Heart right ventricle (tissue), 16 donors: ENCODE results near the gene DSCAM. TPM values are rescaled to one million over a fixed set of nuclear protein-coding genes. Genes with fewer than 3 reads are reported as not detected.

Experiments
- ATAC-seq, 8 donors: fragments of 200-7000 bp; cut with Tn5 transposase; one replicate each; pipeline ENCODE4 v1.9.1; 2020; ENCODE audit warnings: mild to moderate bottlenecking in 8 of 8, moderate library complexity in 8 of 8, moderate number of reproducible peaks in 1 of 8
- DNase-seq, 2 donors: peaks; one replicate each; pipeline ENCODE4 v3.0.0-alpha.2; 2020
- H3K27ac ChIP-seq, 10 donors: fragments of 200-600 bp; sonication (generic) in 2 of 10; one replicate each; pipeline versions ENCODE4 v1.5.0 to v1.8.0; 2020 to 2022; ENCODE audit warnings: mild to moderate bottlenecking in 3 of 10
- H3K27me3 ChIP-seq, 7 donors: fragments of 200-600 bp; one replicate each; pipeline ENCODE4 v1.8.0; 2021 to 2022; ENCODE audit warnings: mild to moderate bottlenecking in 2 of 7
- H3K36me3 ChIP-seq, 9 donors: fragments of 200-600 bp; sonication (generic) in 1 of 9; one replicate each; pipeline versions ENCODE4 v1.5.0 to v1.8.0; 2020 to 2022; ENCODE audit warnings: mild to moderate bottlenecking in 2 of 9
- H3K4me1 ChIP-seq, 9 donors: fragments of 200-600 bp; sonication (generic) in 1 of 9; one replicate each; pipeline versions ENCODE4 v1.5.0 to v1.8.0; 2020 to 2022; ENCODE audit warnings: mild to moderate bottlenecking in 4 of 9
- H3K4me3 ChIP-seq, 10 donors: fragments of 200-600 bp; sonication (generic) in 2 of 10; one replicate each; pipeline versions ENCODE4 v1.5.0 to v1.8.0; 2020 to 2022; ENCODE audit warnings: mild to moderate bottlenecking in 7 of 10, moderate library complexity in 2 of 10
- H3K9me3 ChIP-seq, 11 donors: fragments of 200-600 bp in 10 of 11; sonication (generic) in 2 of 11; one replicate each; pipeline versions ENCODE4 v1.5.0 to v1.8.0; 2013 to 2022; ENCODE audit warnings: mild to moderate bottlenecking in 2 of 11, control low read depth in 1 of 11, moderate library complexity in 1 of 11
- CTCF ChIP-seq, 9 donors: fragments of 200-600 bp; sonication (generic) in 2 of 9; IDR thresholded peaks; one replicate each; pipeline versions ENCODE4 v1.5.0 to v1.8.0; 2021 to 2022; ENCODE audit warnings: antibody characterized with exemption in 9 of 9, mild to moderate bottlenecking in 5 of 9, moderate library complexity in 1 of 9
- WGBS, 2 donors: extraction: QIAGEN DNeasy Blood & Tissue Kit; methylation state at CpG; one replicate each; pipeline ENCODE4 v1.1.7; 2013; ENCODE audit warnings: inconsistent platforms in 1 of 2; 5-methylcytosine and 5-hydroxymethylcytosine counted together
- intact Hi-C, 10 donors: fragments of 100-400 bp; cut with DNase I; formaldehyde crosslinking; loops; one replicate each; pipeline versions ENCODE4 v1.11.1 to v1.14.2; 2022
- polyA plus RNA-seq, 2 donors: library from polyadenylated mRNA; stranded (reverse); fragments of 200-250 nt; gene quantifications; one replicate each; pipeline ENCODE4 v1.2.3, GENCODE V29; 2013
- total RNA-seq, 10 donors: library from RNA; stranded (reverse); fragmentation: NEBNext Ultra II Directional in 3 of 10; extraction: Animal tissue kit (Norgen Biotek cat#: 25700) in 3 of 10; gene quantifications; one replicate each; pipeline versions ENCODE4 v1.2.1 to v1.2.4, GENCODE V29; 2021 to 2023
- donor health status: Arrhythmogenic right ventricular cardiomyopathy.
- donor health status: ischemic (EF 13 %, LVEDD 7.1; RV severe dilation, severe dysfunction).
- donor health status: healthy with polysubstance abuse.
- donor health status: DM: no; HTN: yes; CAD: no.
- donor health status: DM: no; HTN: no; CAD: no.
- donor health status: ischemic (EF 25% LVEDD 6.9; RV normal size, moderate dysfunction).
- donor health status: ischemic (EF 25% LVEDD 5.7; RV mildly dilated, moderate dysfunction).
- donor health status: healthy.
- donor health status: DM: yes; HTN: yes; CAD: no.
- donor health status: Ischemic cardiomyopathy.
- donor health status: ischemic (EF 35%, LVEDD 5.7; RV mildly dilated, moderate dysfunction).
- donor health status: nonischemic (EF 11% LVEDD 7.7; RV severe dilation, severe dysfunction).
- donor health status: DM: yes; HTN: yes; CAD: no.
- donor health status: PGD.
- donor health status: ischemic (EF 29% LVEDD 5.4; RV normal size, mild dysfunction).
- donor health status: nonischemic (EF 23%, LVEDD 6.1; RV moderate dilation, normal function).

DSCAM gene
- total and polyA plus RNA-seq, 12 donors = 0.03 to 0.04 TPM; not detected in 10

DNA sequence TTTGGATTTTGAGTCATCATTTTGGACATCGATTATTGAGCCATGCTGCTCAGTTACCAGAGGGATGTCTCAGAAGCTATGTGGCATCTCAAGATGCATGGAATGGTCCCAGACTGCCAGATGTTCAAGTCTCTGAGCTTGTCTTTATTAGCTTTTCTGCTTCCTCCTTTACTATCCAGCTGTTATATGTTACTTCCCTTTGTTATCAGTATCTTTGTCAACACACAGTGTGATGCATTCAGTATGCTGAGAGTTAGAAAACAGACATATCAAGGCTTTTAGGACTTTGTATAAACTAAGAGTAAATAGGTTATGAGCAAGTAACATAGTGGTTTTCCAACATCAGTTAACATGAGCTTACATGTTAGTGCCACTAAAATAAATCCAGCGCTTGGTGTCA lies 474.5 kb downstream of the DSCAM start:
- intact Hi-C loops = no loop called here
- no peak overlapping the region for H3K27ac ChIP-seq
- no peaks in the 10 kb centered on the region for H3K4me1 ChIP-seq
- no peaks in the 10 kb centered on the region for H3K36me3 ChIP-seq
- ATAC-seq = no peak
- peaks cover 0 to 4% (median 0%) of the 10 kb centered on the region in 7 donors for H3K27me3 ChIP-seq
- H3K4me3 ChIP-seq = no peak overlapping the region
- peaks cover 0 to 10% (median 0%) of the 10 kb centered on the region in 11 donors for H3K9me3 ChIP-seq
- WGBS, 2 donors = 63 to 75% methylated on average over 2 of the region's 2 CpGs
- DNase-seq = no peak
- TF ChIP-seq CTCF (IDR thresholded peaks at IDR 0.05) = no peak

DNA sequence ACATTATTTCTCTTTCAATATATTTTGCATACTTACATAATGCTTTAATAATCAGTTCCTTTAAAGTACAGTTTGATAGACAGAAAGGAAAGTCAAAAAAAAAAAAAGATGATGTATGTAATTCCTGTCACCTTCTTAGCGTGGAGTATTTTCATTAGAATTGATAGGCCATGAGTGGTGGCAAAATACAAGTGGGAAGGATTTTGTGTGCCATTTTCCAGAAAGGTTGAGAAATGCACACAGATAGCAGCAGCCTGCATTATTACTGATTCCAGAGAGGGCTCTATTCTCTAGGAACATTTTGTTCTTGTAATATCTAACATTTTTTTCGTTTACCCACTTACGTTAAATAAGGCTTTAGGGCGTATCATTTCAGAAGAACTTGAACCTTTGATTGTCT lies 475.6 kb downstream of the DSCAM start:
- TF ChIP-seq CTCF (IDR thresholded peaks at IDR 0.05) = no peak
- no peak for DNase-seq
- H3K27ac ChIP-seq = no peak overlapping the region
- intact Hi-C loops = no loop called here
- H3K36me3 ChIP-seq = no peaks in the 10 kb centered on the region
- peaks cover 0 to 10% (median 0%) of the 10 kb centered on the region in 11 donors for H3K9me3 ChIP-seq
- no peaks in the 10 kb centered on the region for H3K4me1 ChIP-seq
- WGBS, 2 donors = 83 to 87% methylated on average over 4 of the region's 4 CpGs
- H3K4me3 ChIP-seq = no peak overlapping the region
- peaks cover 0 to 3% (median 0%) of the 10 kb centered on the region in 7 donors for H3K27me3 ChIP-seq
- no peak for ATAC-seq

DNA sequence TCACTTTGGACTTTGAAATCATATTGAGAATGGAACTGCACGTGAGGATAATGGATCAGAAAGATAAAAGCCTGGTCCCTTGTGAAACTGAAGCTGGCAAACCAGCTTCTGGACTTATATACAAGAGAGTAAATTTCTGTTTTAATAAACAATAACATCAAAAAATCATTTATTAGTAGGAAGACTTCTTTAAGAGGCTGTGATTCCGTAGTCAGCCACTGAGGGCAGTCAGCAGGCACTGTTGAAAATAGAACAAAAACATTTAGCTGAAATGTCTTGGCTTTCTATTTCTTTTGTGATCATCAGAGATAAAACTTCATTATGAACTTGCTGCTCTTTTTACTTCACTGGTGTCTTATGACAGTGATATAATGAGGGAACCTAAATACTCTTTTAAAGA lies 490.3 kb downstream of the DSCAM start:
- ATAC-seq (no peak), DNase-seq (no peak)
- Histone ChIP-seq H3K9me3 (peaks cover 0 to 9% (median 0%) of the 10 kb centered on the region in 11 donors), H3K27ac (no peak overlapping the region), H3K36me3 (no peaks in the 10 kb centered on the region), H3K4me3 (no peak overlapping the region), H3K27me3 (no peaks in the 10 kb centered on the region), H3K4me1 (no peaks in the 10 kb centered on the region)
- whole genome bisulfite sequencing, 2 donors = 58 to 65% methylated on average over 2 of the region's 2 CpGs
- intact Hi-C loops = no loop called here
- no peak for TF ChIP-seq CTCF (IDR thresholded peaks at IDR 0.05)

DNA sequence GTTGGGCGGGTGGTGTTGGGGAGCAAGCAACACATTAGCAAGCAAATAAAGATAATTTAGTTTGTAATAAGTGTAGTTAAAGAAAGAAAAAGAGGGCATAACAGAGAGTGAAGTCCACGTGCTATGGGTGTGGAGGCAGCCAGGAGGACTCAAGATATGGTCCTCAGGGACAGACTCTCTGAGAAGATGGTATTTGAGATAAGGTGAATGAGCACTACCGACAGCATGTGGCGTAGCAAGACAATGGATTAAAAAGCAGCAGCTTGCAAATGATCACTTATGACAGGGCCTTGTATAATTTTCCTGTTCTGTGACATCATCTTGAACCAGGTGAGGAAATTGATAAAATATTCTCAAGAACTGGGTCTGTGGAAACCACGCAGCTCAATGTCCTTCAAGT lies 491.9 kb downstream of the DSCAM start:
- ATAC-seq = no peak
- DNase-seq = no peak
- intact Hi-C loops = no loop called here
- Histone ChIP-seq H3K4me3 (no peak overlapping the region), H3K9me3 (peaks cover 0 to 8% (median 0%) of the 10 kb centered on the region in 11 donors), H3K36me3 (no peaks in the 10 kb centered on the region), H3K4me1 (no peaks in the 10 kb centered on the region), H3K27ac (no peak overlapping the region), H3K27me3 (no peaks in the 10 kb centered on the region)
- TF ChIP-seq CTCF (IDR thresholded peaks at IDR 0.05) = no peak
- WGBS, 2 donors = 76 to 87% methylated on average over 5 of the region's 5 CpGs
